Measurements from ENCODE around the gene DNAJC4. TPM values are rescaled to one million over a fixed set of nuclear protein-coding genes. Genes with fewer than 3 reads are reported as not detected.
A peak's percentile ranks its signal among the peaks of the same experiment; 100 is the strongest.

The DNAJC4 gene
- total and polyA plus RNA-seq, 9 of the 15 experiments (the other 6 are each of a cell fraction or from before 2014, with no cell fraction given): 4.0 to 32.6 (median 19.9) TPM

GRCh38 chr11:64268893-64269539, 38.7 kb downstream of the DNAJC4 start (continued):
- peak; percentile 97 for TF ChIP-seq ETV1 (tag; conservative IDR thresholded peaks at IDR 0.05; ENCODE audit: low read depth)
- no peak for TF ChIP-seq ID3 (CRISPR knock-in tag; IDR thresholded peaks at IDR 0.05)
- no peak for TF ChIP-seq ID3 (tag; IDR thresholded peaks at IDR 0.05)
- no peak for TF ChIP-seq C11orf30 (IDR thresholded peaks at IDR 0.05; ENCODE audit: low read depth)
- TF ChIP-seq ETS2 (tag; IDR thresholded peaks at IDR 0.05; ENCODE audit: borderline replicate concordance, poor library complexity, severe bottlenecking): no peak
- TF ChIP-seq UBTF (IDR thresholded peaks at IDR 0.05; ENCODE audit: borderline replicate concordance in 1 of 2, low read depth in 2 of 2, low read length in 2 of 2): no peak
- no peak for TF ChIP-seq ZNF124 (CRISPR knock-in tag; IDR thresholded peaks at IDR 0.05)
- TF ChIP-seq OTX1 (CRISPR knock-in tag; IDR thresholded peaks at IDR 0.05): 0 out of 2 replicates have a peak, but pooled peaks have one; percentile 7
- TF ChIP-seq BRD4 (IDR thresholded peaks at IDR 0.05): peak; percentile 30; the same call in 1 of the 2 replicates
- TF ChIP-seq SIRT6 (IDR thresholded peaks at IDR 0.05; ENCODE audit: low read depth, low read length): no peak
- TF ChIP-seq IRF2 (CRISPR knock-in tag; IDR thresholded peaks at IDR 0.05): no peak
- no peak; the same call in 1 of the 2 replicates for TF ChIP-seq ZNF589 (CRISPR knock-in tag; IDR thresholded peaks at IDR 0.05; ENCODE audit: low read depth)
- no peak for TF ChIP-seq ZNF239 (CRISPR knock-in tag; IDR thresholded peaks at IDR 0.05)
- no peak; the same call in 1 of the 2 replicates for TF ChIP-seq ERF (CRISPR knock-in tag; IDR thresholded peaks at IDR 0.05)
- no peak for TF ChIP-seq PBX2 (CRISPR knock-in tag; IDR thresholded peaks at IDR 0.05; ENCODE audit: low read depth)
- no peak for TF ChIP-seq PBX2 (tag; conservative IDR thresholded peaks at IDR 0.05; ENCODE audit: low read depth)
- no peak for TF ChIP-seq CHAMP1 (IDR thresholded peaks at IDR 0.05)
- no peak; the same call in 1 of the 2 replicates for TF ChIP-seq ZNF766 (CRISPR knock-in tag; conservative IDR thresholded peaks at IDR 0.05)
- TF ChIP-seq BRD9 (IDR thresholded peaks at IDR 0.05; ENCODE audit: low read depth, partially characterized antibody): peak; percentile 19
- no peak for TF ChIP-seq BRF1 (IDR thresholded peaks at IDR 0.05; ENCODE audit: borderline replicate concordance, extremely low read depth, insufficient read length)
- no peak for TF ChIP-seq GATAD2B (IDR thresholded peaks at IDR 0.05; ENCODE audit: borderline replicate concordance)
